ENCODE data around the gene VMAC.

GRCh38 chr19:5857203-5858081 lies 47.2 kb upstream of the VMAC start:
- TF ChIP-seq EZH2phosphoT487 (IDR thresholded peaks at IDR 0.05; ENCODE audit: insufficient read depth, low read depth) (no peak), EZH2 (IDR thresholded peaks at IDR 0.05; ENCODE audit: insufficient read depth, poor library complexity, severe bottlenecking) (no peak)

Data from GM23248 (cell line).